GM18511 (cell line): ENCODE results near the gene RAB9B.
A peak's percentile ranks its signal among the peaks of the same experiment; 100 is the strongest.
"Not testable (repeated sequence)": the region's sequence is repeated elsewhere in the genome, so short reads cannot be mapped to it uniquely, and the experiment has no call there.

Experiments used
- ATAC-seq: cut with Tn5 transposase; IDR thresholded peaks from one replicate; pipeline ENCODE4 v1.9.1; 2021; ENCODE audit warnings: mild to moderate bottlenecking, moderate library complexity; ENCODE audit not compliant: unreplicated experiment

Gene RAB9B

GRCh38 chrX:103831803-103832544 is at the start of gene RAB9B:
Gene RAB9B, minus strand, starts transcription at chrX:103832257. Its CDS starts 6,473 bp downstream, at chrX:103825784.
- peak; percentile 96 for ATAC-seq

GRCh38 chrX:103879339-103879738 is 47.3 kb upstream of the RAB9B start:
- ATAC-seq, result no peak

- ATAC-seq, result no peak
These were observed 46.5 kb upstream of the RAB9B start for GRCh38 chrX:103878466-103879122.

- no peak for ATAC-seq
These were observed 45.5 kb upstream of the RAB9B start for GRCh38 chrX:103877571-103877970.

GRCh38 chrX:103864886-103865534 is 33.0 kb upstream of the RAB9B start:
- ATAC-seq, result no peak

GRCh38 chrX:103864149-103864548 is 32.1 kb upstream of the RAB9B start:
- no peak for ATAC-seq

- no peak for ATAC-seq
These were observed 29.1 kb upstream of the RAB9B start for GRCh38 chrX:103861200-103861599.

GRCh38 chrX:103849558-103849957 is 17.5 kb upstream of the RAB9B start:
- no peak for ATAC-seq

- no peak for ATAC-seq
These were observed 15.3 kb upstream of the RAB9B start for GRCh38 chrX:103847174-103847870.

- ATAC-seq, result no peak
These were observed 14.3 kb upstream of the RAB9B start for GRCh38 chrX:103846386-103846785.

- peak; percentile 93 for ATAC-seq
These were observed 13.2 kb upstream of the RAB9B start for GRCh38 chrX:103845165-103845653.

GRCh38 chrX:103839404-103839803 is 7.3 kb upstream of the RAB9B start:
- ATAC-seq, result no peak

GRCh38 chrX:103831342-103831802 is 685 bp downstream of the RAB9B start:
- peak; percentile 20 for ATAC-seq

GRCh38 chrX:103830848-103831247 is 1.2 kb downstream of the RAB9B start:
- ATAC-seq, result no peak

GRCh38 chrX:103828529-103828928 is 3.5 kb downstream of the RAB9B start:
- ATAC-seq, result no peak

GRCh38 chrX:103825881-103826280 is 6.2 kb downstream of the RAB9B start:
- no peak for ATAC-seq

GRCh38 chrX:103823591-103823990 is 8.5 kb downstream of the RAB9B start:
- no peak for ATAC-seq

GRCh38 chrX:103820802-103821201 is 11.3 kb downstream of the RAB9B start:
- not testable (repeated sequence) for ATAC-seq

GRCh38 chrX:103818842-103819619 is 13.0 kb downstream of the RAB9B start:
- ATAC-seq, result no peak

- ATAC-seq, result peak; percentile 62
These were observed 14.6 kb downstream of the RAB9B start for GRCh38 chrX:103817502-103817901.
